ENCODE results near the gene USP12.

The USP12 gene

DNA sequence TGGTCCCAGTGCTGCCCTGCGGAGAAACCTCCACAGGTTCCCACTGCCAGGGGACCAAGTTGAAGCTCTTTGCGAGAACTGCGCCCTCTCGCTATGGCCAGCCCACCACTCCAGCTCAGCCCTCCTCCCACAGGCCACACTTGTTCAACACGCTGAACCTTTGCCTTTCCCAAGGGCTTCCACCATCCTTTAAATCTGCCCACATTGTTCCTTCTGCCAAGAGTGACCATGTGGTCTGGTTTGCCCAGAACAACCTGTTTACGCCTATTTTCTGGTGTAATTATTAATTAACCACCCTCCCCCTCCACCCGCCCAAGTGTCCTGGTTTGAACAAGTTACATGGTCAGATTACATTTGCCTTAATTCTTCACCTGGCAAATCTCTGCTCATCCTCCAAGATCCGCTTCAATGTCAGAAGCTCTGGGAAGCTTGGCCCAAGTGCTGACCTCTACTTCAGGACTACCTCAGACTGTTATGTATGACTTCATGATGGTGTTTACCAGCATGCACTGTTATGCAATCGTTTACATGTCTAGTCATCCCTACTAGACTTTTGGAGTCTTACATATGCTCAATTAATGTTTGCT, 12.0 kb upstream of the USP12 start:
- no peak for DNase-seq (ENCODE audit: low spot score)

DNA sequence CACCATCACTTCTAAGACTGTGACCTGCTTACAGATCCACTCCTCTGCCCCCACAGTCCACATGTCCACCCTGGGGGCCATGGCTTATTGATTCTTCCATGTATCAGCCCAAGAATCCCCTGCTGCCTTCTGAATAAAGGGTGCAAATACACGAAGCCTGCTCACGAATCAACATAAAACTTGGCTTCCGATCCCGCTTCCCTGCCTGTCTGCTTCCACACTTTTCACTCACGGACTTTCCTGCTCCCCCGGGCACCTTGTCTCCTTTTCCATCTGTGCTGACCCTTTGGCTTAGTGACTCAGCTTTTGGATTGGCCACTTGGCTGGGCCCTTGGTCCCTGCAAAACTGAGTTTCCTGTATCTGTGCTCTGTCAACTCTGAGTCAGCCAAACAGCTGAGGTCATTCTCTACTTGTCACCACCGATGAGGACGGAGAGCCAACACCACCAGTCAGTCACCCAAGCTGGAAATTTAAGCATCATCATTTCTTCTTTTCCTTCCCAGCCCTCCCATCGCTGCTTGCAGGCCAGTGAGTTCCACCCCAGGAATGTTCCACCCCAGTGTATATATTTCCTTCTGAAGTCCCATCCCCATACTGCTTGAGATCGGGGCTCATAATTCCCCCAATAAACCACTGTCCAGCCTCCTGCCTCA, 11.4 kb upstream of the USP12 start:
- DNase-seq (ENCODE audit: low spot score): no peak

DNA sequence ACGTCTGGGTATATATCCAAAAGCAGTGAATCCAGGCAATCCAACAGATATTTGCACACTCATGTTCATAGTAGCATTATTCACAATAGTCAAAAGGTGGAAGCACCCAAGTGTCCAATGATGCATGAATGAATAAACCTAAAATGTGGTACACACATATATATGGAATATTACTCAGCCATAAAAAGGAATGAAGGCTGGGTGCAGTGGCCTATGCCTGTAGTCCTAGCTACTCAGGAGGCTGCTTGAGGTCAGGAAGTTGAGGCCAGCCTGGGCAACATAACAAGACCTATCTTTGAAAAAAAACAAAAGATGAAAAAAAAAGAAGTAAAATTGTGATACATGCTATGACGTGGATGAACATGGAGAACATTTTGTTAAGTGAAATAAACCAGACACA, 10.4 kb upstream of the USP12 start:
- no peak for DNase-seq (ENCODE audit: low spot score)

DNA sequence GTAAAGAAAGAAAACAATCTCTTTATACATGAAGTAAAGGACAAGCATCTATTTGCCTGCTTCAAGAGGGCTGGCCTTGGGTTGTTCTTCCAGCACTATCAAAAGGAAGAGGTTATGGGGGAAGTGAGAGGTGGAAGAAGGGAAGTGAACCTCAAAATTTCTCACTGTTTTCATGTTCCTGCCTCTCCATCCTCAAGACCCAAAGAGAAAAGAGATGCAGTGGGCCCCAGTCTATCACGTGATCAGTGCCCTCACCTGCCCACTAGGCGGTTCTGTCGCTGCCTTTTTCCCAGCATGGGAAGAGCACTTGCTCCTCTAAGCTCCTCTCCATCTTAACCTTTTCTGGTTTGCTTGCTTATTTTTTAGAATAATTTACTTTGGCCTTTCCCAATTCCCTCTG, 6.2 kb upstream of the USP12 start:
- DNase-seq (ENCODE audit: low spot score): peak; percentile 77

DNA sequence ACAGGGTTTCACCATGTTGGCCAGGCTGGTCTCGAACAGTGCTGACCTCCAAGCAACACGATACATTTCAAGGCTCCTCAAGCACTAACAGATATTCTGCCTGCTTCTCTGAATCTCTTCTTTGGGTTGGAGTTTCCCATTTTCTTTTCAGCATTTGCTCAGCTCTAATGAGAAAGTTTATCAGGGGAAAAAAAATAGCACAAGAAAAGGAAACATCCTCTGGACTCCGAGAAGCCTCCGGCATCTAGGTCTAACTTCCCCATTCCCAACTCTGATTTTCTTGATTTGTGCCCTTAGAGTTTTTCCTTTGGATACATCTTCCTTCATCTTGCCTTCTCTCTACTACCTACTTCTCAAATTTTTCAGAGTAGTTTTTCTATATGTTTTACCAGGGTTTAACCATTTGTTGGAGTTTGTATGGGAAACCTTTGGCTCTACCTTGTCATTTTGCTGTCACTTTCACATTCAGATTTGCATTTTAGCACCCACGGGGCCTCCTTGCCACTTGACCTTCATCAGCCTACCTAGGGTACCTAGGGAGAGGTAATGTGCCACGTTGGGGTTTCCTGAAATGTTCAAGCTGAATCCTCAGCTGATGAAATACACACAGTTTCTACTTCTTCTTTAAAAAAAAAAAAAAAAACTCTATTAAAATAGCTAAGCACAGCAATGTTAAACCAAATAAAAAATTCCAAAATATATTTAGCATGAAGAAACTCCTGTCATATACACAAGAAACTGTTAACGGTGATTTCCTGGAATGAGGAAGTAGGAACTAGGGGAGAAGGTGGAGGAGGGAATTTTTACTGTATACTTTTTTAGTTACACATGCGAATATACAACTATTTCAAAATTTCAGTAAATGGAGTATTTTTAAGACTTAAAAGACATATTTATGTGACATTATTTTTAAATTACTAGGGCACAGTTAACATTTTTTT, 5.1 kb upstream of the USP12 start:
- no peak for DNase-seq (ENCODE audit: low spot score)

DNA sequence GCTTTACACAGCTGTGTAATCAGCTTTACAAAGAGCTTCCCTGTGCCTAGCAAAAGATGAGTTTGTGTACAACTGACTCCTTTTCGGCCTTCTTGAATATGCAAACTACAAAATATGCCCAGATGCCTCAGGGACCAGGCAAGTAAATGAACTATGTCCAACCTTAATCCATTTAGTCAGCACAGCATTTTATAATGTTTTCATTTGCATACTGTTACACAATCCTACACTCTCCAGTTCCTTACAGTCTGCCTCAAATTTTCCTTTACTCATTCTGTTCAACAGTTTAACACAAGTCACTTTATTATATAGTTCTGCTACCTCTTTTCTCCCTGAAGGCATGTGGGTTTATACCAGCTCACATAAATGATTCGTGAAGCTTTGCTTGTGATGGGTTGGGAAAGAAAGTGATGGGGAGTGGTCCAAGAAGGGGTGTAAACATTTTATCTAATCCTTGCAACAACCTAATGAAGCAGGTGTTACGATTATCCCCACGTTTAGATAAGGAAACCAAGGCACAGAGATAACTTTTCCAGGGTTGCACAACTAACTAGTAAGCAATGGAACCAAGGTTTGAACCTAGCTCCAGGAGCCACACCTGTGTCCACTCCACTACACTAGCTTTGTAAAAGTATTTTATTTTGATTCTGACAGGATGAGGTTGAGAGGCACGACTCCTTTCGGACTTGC, 3.3 kb upstream of the USP12 start:
- DNase-seq (ENCODE audit: low spot score): no peak

DNA sequence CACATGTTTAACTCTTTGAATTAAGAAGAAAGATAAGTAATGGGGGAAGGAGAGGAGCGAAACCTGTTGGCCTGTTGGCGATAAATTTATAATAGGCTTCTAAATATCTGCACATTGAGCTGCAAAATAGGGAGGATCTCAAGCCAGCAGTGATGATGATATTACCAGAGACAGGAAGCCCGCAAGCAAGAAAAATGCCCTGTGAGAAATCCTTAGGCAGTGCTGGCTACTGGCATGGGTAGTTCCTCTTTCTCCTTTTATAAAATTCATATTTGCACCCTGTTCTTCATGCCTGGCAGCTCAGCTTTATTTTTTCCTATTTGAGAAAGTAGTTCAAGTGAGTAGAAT, 858 bp upstream of the USP12 start:
- no peak for DNase-seq (ENCODE audit: low spot score)

DNA sequence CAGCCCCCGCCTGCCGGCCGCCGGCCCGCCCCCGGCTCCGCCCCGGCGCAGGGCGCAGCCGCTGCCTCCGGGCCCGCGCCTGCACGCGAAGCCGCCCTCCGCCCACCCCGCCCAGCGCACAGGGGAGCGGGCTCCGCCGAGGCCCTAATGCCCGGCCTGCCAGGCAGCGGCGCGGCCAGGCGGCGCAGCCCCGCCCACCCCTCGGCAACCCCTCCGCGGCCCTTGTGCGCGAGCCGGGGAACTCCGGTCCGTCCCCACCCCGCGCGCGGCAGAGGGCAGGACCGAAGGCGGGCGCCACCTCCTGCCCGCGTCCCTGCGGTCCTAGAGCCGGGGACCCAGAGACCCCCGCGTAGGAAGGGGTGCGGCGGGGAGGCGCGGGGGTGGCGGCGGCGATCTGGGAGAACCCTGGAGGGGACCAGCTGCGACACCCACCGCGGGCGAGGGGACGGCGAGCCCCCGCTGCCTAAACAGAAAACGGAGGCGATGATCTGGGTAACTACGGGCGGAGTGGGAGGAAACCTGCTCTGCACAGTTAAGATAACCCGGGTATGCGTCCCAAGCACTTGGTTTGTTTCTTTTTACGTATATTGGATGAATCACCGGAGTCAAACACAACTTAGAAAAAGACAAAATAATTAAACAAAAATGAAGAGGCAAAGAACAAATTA, 350 bp upstream of the USP12 start:
- DNase-seq (ENCODE audit: low spot score): peak; percentile 97

DNA sequence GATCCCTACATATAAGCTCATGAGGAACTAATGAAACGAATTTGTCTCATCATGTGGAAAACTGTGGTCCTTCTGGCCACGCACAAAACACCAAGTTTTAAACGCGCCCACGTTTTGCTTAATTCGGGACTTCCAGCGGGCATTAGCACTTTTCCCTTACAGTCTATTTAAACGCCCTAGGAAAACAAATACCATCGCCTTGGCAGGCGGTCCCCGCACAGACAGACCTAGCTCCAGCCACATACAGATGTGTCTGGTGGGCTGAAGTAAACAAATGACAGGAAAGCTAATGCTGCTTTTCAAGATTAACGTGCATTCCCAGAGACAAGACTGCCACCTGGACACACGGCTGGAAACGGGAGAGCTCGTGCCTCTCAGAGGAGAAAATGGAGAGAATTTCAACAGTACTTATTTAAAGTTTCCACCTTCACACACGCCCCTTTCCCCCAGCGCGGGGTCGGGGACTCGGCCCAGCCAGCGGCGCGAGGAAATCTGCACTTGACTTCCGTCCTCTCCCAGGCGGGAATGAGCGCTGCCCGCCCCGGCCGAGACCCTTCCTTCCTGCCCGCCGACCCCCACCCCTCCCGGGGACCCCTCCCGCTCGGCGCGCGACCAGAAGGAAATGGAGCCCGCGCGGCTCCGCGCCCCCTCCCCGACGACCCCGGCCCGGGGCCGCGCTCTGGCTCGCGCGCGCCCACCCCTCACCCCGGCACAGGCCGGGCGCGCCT, 931 bp downstream of the USP12 start:
- DNase-seq (ENCODE audit: low spot score): peak; percentile 78

DNA sequence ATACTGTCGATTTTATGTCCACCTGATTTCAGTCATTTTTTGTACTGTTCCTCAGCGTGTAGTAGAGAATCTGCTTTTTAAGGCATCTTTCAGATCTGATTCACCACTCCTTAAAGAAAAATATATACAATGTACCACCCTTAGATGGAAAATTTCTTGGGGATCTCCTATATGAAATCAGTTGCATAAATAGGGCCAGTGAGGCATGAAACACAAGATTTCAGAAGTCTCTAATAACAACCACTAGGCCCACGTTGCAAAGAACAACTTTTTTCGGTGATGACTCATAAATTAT, 1.4 kb downstream of the USP12 start:
- DNase-seq (ENCODE audit: low spot score): no peak

DNA sequence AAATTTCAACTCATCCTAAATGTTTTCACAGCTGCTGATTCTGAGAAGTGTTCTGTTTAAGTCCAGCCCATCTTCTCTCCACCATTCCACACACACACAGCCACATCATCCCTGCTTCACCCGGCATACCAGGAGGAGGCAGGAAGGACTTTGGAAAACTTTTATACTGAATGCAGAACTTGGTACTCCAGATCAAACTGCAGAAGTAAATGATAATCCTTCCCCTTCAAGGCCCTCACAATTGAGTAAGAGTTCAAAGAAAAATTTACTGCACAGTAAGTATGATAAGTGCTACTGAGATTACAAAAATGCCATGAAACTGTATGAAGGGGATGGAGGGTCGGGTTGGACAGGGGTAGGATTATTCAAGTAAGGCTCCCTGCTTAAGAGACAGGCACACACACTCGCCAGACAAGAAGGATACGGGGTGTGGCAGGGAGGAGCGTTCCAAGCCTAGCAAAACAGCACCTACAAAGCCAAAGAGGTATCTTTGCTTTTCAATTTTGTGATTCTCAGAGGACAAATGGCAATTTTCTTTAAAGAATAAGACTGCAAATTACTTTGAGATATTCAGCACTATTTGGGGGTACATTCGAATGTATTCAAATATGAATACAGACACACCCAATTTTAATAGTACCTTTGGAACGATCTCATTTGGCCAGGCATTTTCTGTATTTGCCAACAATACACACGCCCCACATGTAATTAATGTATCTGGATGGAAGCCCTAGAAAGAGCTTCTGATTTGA, 2.5 kb downstream of the USP12 start:
- no peak for DNase-seq (ENCODE audit: low spot score)

DNA sequence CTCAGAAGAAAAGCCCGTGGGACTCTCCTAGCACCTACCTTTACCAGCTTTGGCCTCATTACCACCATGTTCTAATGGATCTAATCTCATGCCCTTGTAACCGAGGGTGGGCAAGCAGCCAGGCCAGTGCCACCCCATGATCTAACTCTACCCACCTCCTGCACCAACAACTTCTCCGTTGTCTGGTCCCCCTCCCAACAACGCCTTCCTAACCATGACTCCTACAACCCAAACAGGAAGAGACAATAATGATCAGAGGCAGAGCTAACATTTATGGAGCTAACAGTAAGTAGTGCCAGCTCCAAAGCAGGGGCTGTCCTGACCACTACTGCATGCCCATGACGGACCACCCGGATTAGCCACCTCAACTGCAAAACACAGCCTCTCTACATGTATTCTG, 3.5 kb downstream of the USP12 start:
- DNase-seq (ENCODE audit: low spot score): no peak

DNA sequence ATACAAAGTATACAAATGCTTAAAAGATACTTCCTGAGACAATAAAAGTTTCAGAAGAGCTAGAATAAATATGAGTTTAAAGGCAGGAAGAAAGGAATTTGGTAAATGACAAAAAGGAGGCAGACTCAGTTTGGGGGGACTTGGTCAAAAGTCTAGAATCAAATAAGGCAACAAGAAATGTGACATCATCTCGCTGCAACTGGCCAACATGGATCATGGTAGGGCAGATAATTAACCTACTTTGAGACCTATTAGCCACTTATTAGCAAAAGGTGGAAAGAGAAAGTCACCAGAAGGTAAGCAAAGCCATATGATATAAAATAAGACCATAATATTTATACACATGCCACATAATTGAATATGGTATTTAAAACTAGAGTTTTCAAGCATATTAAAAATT, 5.3 kb downstream of the USP12 start:
- no peak for DNase-seq (ENCODE audit: low spot score)

DNA sequence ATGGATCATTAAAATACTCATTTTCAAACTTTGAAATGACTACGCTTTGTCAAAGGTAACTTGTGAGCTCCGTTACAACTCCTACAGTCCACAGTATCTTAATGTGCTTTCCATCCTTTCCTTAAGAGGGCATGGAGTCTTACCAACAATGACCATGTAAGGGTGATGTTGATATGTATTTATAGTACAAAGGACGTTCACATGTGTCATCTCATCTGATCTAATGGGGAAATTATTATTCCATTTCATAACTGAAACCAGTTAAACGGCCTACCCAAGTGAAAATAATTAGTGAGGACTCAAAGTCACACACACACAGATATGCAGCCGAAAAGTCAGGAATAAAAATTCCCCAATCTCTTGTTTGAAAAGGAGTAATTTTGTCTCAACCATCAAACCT, 9.6 kb downstream of the USP12 start:
- DNase-seq (ENCODE audit: low spot score): no peak

DNA sequence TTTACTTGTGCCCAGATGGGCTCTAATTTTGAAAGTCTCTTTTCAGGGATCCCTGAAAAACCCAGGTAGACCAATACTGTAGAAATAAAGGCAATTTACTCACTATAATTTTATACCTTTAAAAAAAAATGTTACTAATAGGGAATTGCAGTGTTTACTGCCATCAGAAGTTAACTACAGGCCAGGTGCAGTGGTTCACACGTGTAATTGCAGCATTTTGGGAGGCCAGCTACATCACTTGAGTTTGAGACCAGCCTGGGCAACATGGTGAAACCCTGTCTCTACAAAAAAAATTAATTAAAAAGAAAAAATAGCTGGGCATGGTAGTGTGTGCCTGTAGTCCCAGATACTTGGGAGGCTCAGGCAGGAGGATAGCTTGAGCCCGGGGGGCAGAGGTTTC, 10.2 kb downstream of the USP12 start:
- no peak for DNase-seq (ENCODE audit: low spot score)

DNA sequence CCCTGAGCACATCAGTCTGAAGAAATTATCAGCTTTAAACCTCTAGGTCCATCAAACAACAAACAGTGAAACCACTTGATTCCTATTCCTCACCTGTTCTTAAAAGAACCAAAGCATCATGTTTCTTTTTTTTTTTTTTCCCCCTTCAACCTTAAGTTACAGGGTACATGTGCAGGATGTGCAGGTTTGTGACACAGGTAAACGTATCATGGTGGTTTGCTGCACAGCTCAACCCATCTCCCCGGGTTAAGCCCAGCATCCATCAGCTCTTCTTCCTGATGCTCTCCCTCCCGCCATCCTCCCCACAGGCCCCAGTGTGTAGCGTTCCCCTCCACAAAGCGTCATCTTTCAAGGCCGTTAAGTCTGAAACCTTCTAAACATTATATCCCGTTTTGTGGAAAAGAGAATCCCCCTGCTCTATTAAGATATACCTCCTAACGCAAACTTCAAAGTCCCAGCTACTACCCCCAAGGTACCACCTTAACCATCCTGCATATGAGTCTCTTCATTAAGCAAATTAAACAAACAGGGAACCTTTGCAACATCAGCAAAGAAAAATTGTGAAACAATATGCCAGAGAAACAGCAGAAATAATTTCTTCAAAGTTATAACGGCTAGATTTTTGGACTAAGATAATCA, 10.8 kb downstream of the USP12 start:
- no peak for DNase-seq (ENCODE audit: low spot score)

DNA sequence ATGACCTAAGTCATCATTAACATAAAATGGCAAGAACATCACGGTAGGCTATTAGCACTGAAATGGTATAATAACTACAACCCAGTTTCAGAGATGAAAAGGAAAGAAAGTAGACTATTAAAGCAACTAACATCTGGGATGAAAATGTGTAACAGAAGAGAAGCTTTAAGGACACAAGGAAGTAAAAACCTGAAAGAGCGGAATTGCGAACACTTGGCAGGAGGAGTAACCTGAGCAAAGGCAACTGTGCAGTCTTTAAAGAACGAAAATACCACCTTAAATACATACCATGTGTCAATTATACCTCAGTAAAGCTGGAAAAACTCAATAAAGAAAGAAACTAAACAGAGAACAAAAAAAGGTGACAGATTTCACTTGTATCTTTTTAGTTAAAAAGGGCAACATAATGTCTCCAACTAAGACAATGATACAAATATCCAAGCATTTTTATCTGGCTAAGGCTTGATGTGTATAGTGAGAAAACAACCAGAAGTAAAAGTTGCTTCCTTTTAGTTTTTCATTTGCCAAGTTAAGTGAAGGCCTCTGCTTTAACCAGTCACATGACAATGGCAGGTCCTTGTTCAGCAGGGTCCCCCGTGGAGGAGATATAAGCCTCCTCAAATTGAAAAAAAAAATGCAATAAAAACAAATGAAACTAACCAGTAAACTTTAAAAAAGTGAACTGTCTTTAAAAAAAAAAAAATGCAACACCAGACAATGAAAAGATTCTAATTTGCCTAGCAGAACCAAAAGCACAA, 11.6 kb downstream of the USP12 start:
- no peak for DNase-seq (ENCODE audit: low spot score)

DNA sequence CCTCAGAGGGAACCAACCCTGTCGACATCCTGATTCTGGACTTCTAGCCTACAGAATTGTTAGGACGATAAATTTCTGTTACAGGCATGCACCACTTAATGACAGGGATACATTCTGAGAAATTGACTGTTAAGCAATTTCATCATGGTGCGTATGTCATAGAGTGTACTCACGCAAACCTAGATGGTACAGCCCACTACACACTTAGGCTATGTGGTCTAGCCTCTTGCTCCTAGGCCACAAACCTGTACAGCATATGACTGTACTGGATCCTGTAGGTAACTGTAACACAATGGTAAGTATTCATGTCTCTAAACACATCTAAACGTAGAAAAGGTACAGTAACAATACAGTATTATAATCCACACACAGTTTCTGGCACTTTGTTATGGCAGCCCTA, 13.3 kb downstream of the USP12 start:
- no peak for DNase-seq (ENCODE audit: low spot score)

DNA sequence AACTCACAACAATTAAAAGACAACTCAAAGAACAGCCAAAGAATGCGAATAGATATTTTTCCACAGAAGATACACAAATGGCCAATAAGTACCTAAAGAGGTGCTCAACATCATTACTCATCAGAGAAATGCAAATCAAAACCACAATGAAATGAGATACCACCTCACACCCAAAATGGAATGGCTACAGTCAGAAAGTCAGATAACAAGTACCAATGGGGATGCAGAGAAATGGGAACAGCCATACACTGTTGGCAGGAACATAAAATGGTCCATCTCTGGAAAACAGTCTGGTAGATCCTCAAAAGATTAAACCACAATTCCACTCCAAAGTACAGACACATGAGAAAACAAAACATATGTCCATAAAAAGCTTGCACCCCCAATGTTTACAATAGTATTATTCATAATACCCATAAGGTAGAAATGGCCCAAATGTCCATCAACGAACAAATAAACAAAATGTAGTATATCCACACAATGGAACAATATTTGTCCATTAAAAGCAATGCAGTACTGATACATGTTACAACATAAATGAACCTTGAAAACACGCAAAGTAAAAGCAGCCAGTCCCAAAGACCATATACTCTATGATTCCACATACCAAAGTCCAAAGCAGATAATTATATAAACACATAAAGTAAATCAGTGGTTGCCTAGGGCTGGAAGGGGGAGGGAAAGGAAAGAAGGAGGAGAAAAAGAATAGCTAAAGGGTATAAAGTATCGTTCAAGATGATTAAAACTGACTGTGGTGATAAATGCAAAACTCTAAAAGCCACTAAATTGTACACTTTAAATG, 19.6 kb downstream of the USP12 start:
- DNase-seq (ENCODE audit: low spot score): no peak

Data from iPS-NIHi11 (cell line).